WI38 (cell line): ENCODE data around the gene PCDHB16.
"Not testable (repeated sequence)": the region's sequence is repeated elsewhere in the genome, so short reads cannot be mapped to it uniquely, and the experiment has no call there.

ENCODE experiments used
- H3K4me3 ChIP-seq: 2 replicates; pipeline ENCODE4 v1.5.1; 2011; ENCODE audit warnings: low read depth, mild to moderate bottlenecking, control low read depth, low read length
- CTCF ChIP-seq: IDR thresholded peaks from 2 replicates; pipeline ENCODE4 v1.5.1; 2012; ENCODE audit warnings: low read depth, mild to moderate bottlenecking, control low read depth, low read length

PCDHB16 gene

GRCh38 chr5:141155540-141156374, 26.4 kb upstream of the PCDHB16 start:
- TF ChIP-seq CTCF, result no peak
- H3K4me3 ChIP-seq, result no peak overlapping the region

DNA sequence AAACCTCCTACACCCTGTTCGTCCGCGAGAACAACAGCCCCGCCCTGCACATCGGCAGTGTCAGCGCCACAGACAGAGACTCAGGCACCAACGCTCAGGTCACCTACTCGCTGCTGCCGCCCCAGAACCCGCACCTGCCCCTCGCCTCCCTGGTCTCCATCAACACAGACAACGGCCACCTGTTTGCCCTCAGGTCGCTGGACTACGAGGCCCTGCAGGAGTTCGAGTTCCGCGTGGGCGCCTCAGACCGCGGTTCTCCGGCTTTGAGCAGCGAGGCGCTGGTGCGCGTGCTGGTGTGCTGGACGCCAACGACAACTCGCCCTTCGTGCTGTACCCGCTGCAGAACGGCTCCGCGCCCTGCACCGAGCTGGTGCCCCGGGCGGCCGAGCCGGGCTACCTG, 24.8 kb upstream of the PCDHB16 start:
- not testable (repeated sequence) for H3K4me3 ChIP-seq

- not testable (repeated sequence) for H3K4me3 ChIP-seq
Measured at GRCh38 chr5:141157901-141158300, 24.3 kb upstream of the PCDHB16 start.

DNA sequence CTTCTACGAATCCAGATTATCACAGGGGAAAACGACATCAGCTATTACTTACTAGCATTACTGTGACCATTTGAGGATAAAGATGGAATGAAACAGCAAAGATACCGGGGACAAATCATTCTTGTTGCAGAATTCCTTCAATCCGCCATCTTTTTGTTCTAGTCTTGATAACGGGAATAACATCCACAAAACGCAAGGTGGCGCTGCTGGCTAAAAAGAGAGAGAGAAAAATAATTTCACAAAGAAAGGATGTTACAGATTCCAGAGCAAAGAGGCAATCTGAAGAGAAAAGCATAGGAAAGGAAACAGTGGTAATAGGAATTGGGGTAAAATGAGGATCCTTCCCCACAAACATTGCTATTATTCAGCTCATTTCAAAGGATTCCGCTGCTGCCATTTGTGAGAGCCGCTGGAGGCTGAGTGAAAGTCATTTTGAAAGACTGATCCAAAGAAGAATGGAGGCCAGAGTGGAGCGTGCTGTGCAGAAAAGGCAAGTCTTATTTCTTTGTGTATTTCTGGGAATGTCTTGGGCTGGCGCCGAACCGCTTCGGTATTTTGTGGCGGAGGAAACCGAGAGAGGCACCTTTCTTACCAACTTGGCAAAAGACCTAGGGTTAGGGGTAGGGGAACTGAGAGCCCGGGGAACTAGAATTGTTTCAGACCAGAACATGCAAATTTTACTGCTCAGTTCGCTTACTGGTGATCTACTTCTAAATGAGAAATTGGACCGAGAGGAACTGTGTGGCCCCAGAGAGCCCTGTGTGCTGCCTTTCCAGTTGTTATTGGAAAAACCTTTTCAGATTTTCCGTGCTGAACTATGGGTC, 9.6 kb upstream of the PCDHB16 start, which contains the start of gene PCDHB7:
TSS of gene PCDHB7 (plus strand) at position 264 of the 824 bp plus-strand sequence. CDS start at position 456, 192 bp downstream.
- H3K4me3 ChIP-seq, result peak within 1 kb of the TSS; percentile 38
- peak; percentile 66 for TF ChIP-seq CTCF

GRCh38 chr5:141174291-141175104, 7.7 kb upstream of the PCDHB16 start:
- not testable (repeated sequence) for H3K4me3 ChIP-seq

GRCh38 chr5:141175933-141176332, 6.3 kb upstream of the PCDHB16 start:
- no peak for TF ChIP-seq CTCF
- no peak overlapping the region for H3K4me3 ChIP-seq

DNA sequence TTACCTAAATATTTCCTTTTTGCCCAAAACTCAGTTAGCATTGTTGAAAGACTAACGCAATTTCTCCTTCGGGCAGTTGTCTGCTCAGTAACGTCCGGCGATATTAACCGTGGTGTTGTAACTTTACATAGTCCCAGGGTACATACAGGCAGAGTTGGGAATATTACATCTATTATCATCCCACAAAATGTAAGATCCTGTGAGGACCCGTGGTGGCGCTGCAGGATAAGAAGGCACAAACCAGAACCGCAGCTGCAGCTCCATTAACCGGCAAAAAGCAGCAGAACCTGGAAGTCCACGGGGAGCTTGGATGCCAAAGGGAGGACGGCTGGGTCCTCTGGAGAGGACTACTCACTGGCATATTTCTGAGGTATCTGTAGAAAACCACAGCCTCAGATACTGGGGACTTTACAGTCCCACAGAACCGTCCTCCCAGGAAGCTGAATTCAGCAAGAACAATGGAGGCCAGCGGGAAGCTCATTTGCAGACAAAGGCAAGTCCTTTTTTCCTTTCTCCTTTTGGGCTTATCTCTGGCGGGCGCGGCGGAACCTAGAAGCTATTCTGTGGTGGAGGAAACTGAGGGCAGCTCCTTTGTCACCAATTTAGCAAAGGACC, 4.5 kb upstream of the PCDHB16 start, which contains the start of gene PCDHB8:
TSS of gene PCDHB8 (plus strand) at position 214 of the 615 bp plus-strand sequence. CDS start at position 459, 245 bp downstream.
- not testable (repeated sequence) for H3K4me3 ChIP-seq

GRCh38 chr5:141179371-141179770, 2.8 kb upstream of the PCDHB16 start:
- H3K4me3 ChIP-seq, result not testable (repeated sequence)

DNA sequence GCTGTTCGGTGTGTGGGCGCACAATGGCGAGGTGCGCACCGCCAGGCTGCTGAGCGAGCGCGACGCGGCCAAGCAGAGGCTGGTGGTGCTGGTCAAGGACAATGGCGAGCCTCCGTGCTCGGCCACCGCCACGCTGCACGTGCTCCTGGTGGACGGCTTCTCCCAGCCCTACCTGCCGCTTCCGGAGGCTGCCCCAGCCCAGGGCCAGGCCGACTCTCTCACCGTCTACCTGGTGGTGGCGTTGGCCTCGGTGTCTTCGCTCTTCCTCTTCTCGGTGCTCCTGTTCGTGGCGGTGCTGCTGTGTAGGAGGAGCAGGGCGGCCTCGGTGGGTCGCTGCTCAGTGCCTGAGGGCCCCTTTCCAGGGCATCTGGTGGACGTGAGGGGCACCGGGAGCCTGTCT, 2.3 kb upstream of the PCDHB16 start:
- H3K4me3 ChIP-seq, result not testable (repeated sequence)

DNA sequence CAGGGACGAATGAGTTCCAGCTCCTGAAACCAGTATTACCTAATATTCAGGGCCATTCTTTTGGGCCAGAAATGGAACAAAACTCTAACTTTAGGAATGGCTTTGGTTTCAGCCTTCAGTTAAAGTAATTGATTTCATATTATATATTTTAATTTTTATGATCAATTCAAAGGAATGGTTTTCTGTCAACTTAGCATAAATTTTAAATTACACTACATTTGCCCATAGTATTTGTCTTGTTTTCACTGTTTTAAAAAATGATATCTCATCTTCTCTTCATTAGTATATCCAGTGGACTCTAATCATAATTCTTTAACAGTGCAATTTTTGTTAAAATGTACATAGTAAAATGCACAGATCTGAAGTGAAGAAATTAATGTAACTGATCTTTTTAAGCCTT, 1.9 kb upstream of the PCDHB16 start:
- no peak overlapping the region for H3K4me3 ChIP-seq
- TF ChIP-seq CTCF, result no peak

DNA sequence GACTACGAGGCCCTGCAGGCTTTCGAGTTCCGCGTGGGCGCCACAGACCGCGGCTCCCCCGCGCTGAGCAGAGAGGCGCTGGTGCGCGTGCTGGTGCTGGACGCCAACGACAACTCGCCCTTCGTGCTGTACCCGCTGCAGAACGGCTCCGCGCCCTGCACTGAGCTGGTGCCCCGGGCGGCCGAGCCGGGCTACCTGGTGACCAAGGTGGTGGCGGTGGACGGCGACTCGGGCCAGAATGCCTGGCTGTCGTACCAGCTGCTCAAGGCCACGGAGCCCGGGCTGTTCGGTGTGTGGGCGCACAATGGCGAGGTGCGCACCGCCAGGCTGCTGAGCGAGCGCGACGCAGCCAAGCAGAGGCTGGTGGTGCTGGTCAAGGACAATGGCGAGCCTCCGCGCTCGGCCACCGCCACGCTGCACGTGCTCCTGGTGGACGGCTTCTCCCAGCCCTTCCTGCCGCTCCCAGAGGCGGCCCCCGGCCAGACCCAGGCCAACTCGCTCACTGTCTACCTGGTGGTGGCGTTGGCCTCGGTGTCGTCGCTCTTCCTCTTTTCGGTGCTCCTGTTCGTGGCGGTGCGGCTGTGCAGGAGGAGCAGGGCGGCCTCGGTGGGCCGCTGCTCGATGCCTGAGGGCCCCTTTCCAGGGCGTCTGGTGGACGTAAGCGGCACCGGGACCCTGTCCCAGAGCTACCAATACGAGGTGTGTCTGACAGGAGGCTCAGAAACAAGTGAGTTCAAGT, 2.1 kb downstream of the PCDHB16 start:
- H3K4me3 ChIP-seq, result not testable (repeated sequence)
